GM10248 (cell line): ENCODE measurements around the gene IL1RL2.

ENCODE experiments used
- CTCF ChIA-PET: fragments of 300-600 bp; sonication (Branson Sonifier 250); formaldehyde crosslinking; extraction: SDS; loops from one replicate; lab custom pipeline; 2021; ENCODE audit warnings: antibody characterized with exemption; lab: Yijun Ruan, JAX
- POLR2A ChIA-PET: fragments of 350-650 bp; sonication (Branson Sonifier 250); formaldehyde crosslinking; extraction: SDS; loops from one replicate; lab custom pipeline; 2020; ENCODE audit warnings: antibody characterized with exemption; lab: Yijun Ruan, JAX
- DNase-seq: peaks from one replicate; pipeline ENCODE4 v3.0.0; 2012; ENCODE audit errors: extremely low spot score
- TF ChIP-seq, protein P1 (sequence below): IDR thresholded peaks from 2 replicates; pipeline ENCODE4 v1.5.1; 2012; ENCODE audit warnings: mild to moderate bottlenecking, low read depth; ENCODE audit errors: extremely low read depth, missing control alignments, control extremely low read depth

Gene IL1RL2

DNA sequence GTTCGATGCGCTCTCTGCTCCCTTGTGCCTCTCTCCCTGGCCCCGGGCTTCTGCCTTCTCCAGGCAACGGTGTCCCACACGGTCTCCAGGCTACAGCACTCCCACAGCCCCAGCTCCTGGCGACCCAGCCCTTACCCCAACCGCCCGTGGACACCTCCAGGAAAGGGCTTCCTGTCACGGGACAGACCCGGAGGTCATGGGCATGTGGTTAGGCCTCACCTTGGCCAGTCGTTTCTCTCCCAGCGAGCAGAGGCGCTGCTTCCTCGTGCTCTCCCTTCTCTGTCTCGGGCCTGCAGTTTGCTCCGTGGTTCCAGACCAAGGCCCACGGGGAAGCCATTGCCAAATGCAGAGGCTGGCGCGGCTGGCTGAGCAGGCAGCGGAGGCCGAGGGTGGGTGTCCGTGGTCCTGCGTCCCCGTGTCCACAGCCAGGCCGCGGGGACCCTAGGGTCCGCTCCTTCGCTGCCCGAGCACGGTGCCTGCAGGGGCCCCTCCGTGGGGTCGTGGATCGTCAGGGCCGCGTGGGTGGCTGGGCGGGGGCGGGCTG is 63.5 kb downstream of the IL1RL2 start:
- ChIA-PET CTCF (interaction anchor here (0.8 to 12.4 kb wide), 12 partner anchors 12 to 244 kb away, joined by 3 to 133 read pairs (median 4); no protein-coding TSS in a partner anchor), POLR2A (no interaction called here)
- TF ChIP-seq, protein P1, sequence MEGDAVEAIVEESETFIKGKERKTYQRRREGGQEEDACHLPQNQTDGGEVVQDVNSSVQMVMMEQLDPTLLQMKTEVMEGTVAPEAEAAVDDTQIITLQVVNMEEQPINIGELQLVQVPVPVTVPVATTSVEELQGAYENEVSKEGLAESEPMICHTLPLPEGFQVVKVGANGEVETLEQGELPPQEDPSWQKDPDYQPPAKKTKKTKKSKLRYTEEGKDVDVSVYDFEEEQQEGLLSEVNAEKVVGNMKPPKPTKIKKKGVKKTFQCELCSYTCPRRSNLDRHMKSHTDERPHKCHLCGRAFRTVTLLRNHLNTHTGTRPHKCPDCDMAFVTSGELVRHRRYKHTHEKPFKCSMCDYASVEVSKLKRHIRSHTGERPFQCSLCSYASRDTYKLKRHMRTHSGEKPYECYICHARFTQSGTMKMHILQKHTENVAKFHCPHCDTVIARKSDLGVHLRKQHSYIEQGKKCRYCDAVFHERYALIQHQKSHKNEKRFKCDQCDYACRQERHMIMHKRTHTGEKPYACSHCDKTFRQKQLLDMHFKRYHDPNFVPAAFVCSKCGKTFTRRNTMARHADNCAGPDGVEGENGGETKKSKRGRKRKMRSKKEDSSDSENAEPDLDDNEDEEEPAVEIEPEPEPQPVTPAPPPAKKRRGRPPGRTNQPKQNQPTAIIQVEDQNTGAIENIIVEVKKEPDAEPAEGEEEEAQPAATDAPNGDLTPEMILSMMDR: no peak
- no peak for DNase-seq

- ChIA-PET POLR2A (no interaction called here), CTCF (interaction anchor here (0.6 to 12.4 kb wide), 33 partner anchors 11 to 371 kb away, joined by 3 to 133 read pairs (median 3); no protein-coding TSS in a partner anchor)
- DNase-seq: peak; percentile 72
- TF ChIP-seq, protein P1: peak; percentile 75
These were observed 64.4 kb downstream of the IL1RL2 start for GRCh38 chr2:102251042-102251848.

- CTCF ChIA-PET: interaction anchor here (0.6 to 12.4 kb wide), 27 partner anchors 11 to 372 kb away, joined by 3 to 133 read pairs (median 4); no protein-coding TSS in a partner anchor
- POLR2A ChIA-PET: no interaction called here
- DNase-seq: no peak
- TF ChIP-seq, protein P1: no peak
These were observed 65.0 kb downstream of the IL1RL2 start for GRCh38 chr2:102251849-102252203.

DNA sequence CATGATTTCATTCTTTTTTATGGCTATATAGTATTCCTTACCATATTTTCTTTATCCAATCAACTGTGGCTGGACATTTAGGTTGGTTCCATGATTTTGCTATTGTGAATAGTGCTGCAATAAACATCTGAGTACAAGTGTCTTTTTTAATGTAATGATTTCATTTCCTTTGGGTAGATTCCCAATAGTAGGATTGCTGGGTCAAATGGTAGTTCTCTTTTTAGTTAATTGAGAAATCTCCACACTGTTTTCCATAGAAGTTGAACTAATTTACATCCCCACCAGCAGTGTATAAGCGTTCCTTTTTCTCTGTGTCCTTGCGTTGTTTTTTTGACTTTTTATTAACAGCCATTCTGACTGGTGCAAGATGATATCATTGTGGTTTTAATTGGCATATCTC is 65.4 kb downstream of the IL1RL2 start:
- POLR2A ChIA-PET: no interaction called here
- DNase-seq: no peak
- TF ChIP-seq, protein P1: no peak
- CTCF ChIA-PET: interaction anchor here (0.6 to 12.4 kb wide), 25 partner anchors 10 to 372 kb away, joined by 3 to 133 read pairs (median 4); no protein-coding TSS in a partner anchor

DNA sequence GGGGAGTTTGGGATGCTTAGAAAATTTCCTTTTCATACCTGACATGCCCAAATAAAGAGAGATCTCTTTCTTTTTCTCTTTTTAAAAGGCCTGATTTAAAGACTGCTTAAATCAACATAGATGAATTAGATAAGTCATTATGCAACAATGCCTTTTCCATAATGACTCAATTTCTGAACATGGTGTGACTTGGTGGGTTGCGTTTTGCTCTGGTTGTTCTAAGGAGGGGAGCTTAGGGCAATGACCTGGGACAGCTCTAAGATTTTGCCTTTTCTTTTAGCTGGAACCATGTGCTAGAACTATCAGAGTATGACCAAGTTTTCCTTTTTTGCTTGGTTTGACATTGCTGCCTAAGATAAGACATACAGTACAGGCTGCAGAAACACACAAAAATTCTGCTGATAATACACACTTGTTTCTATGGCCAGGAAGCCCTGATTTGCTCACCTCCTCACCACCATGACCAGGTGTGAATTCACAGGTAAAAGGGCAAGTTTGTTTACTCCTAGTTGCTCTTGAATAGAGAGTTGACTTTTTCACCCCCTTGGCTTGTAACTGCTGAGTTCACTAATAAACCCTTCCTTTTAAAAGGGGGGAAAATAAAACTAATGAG is 66.4 kb downstream of the IL1RL2 start:
- no peak for DNase-seq
- ChIA-PET POLR2A (no interaction called here), CTCF (interaction anchor here (1.0 to 12.4 kb wide), 6 partner anchors 13 to 370 kb away, joined by 3 to 133 read pairs (median 6); no protein-coding TSS in a partner anchor)
- TF ChIP-seq, protein P1: no peak

GRCh38 chr2:102253753-102254150 is 66.9 kb downstream of the IL1RL2 start:
- DNase-seq: no peak
- ChIA-PET CTCF (interaction anchor here (1.0 to 12.4 kb wide), 4 partner anchors 12 to 195 kb away, joined by 4 to 133 read pairs (median 27); no protein-coding TSS in a partner anchor), POLR2A (no interaction called here)
- TF ChIP-seq, protein P1: peak; percentile 22
